NCI-H82 (cell line): Measurements from ENCODE around the gene DTWD2.
"Not testable (repeated sequence)": the region's sequence is repeated elsewhere in the genome, so short reads cannot be mapped to it uniquely, and the experiment has no call there.

Experiments used
- DNase-seq: peaks from one replicate; lab custom pipeline; 2025; lab: John Stamatoyannopoulos, UW

DTWD2 gene

GRCh38 chr5:118987988-118988865 is at the start of gene DTWD2:
TSS of gene DTWD2 (minus strand) at chr5:118988547. CDS start at chr5:118988511, 36 bp downstream.
- peak; percentile 93 for DNase-seq

- no peak for DNase-seq
These were observed 49.3 kb upstream of the DTWD2 start for GRCh38 chr5:119037496-119038215.

- DNase-seq: no peak
These were observed 47.9 kb upstream of the DTWD2 start for GRCh38 chr5:119036101-119036762.

GRCh38 chr5:119033135-119033534 is 44.8 kb upstream of the DTWD2 start:
- DNase-seq: no peak

- no peak for DNase-seq
These were observed 44.3 kb upstream of the DTWD2 start for GRCh38 chr5:119032656-119033055.

GRCh38 chr5:119031905-119032304 is 43.6 kb upstream of the DTWD2 start:
- DNase-seq: no peak

GRCh38 chr5:119031011-119031886 is 42.9 kb upstream of the DTWD2 start:
- no peak for DNase-seq

- no peak for DNase-seq
These were observed 40.2 kb upstream of the DTWD2 start for GRCh38 chr5:119028575-119028974.

- DNase-seq: no peak
These were observed 34.4 kb upstream of the DTWD2 start for GRCh38 chr5:119022773-119023172.

- no peak for DNase-seq
These were observed 33.8 kb upstream of the DTWD2 start for GRCh38 chr5:119022017-119022745.

GRCh38 chr5:119021149-119021732 is 32.9 kb upstream of the DTWD2 start:
- no peak for DNase-seq

GRCh38 chr5:119019949-119020348 is 31.6 kb upstream of the DTWD2 start:
- no peak for DNase-seq

GRCh38 chr5:119019501-119019900 is 31.2 kb upstream of the DTWD2 start:
- no peak for DNase-seq

GRCh38 chr5:119017994-119018393 is 29.6 kb upstream of the DTWD2 start:
- DNase-seq: no peak

GRCh38 chr5:119016125-119016774 is 27.9 kb upstream of the DTWD2 start:
- DNase-seq: no peak

- no peak for DNase-seq
These were observed 22.8 kb upstream of the DTWD2 start for GRCh38 chr5:119011186-119011585.

- DNase-seq: no peak
These were observed 21.9 kb upstream of the DTWD2 start for GRCh38 chr5:119010206-119010605.

GRCh38 chr5:119009131-119009530 is 20.8 kb upstream of the DTWD2 start:
- DNase-seq: no peak

GRCh38 chr5:118999696-119000095 is 11.3 kb upstream of the DTWD2 start:
- DNase-seq: no peak

GRCh38 chr5:118998861-118999260 is 10.5 kb upstream of the DTWD2 start:
- DNase-seq: not testable (repeated sequence)
